Activated CD8-positive, alpha-beta T cell treated with anti-CD3 and anti-CD28 coated beads for 36 hours (primary cell): ENCODE results near the gene SLC4A2. TPM values are rescaled to one million over a fixed set of nuclear protein-coding genes. Genes with fewer than 3 reads are reported as not detected.

Source experiments
- ATAC-seq: fragments of 200-7000 bp; cut with Tn5 transposase; one replicate; pipeline ENCODE4 v1.10.0; 2021; ENCODE audit warnings: mild to moderate bottlenecking, moderate library complexity
- CTCF ChIA-PET: fragments of 350-600 bp; sonication (Branson Sonifier 250); formaldehyde crosslinking; loops from one replicate; lab custom pipeline; 2021; ENCODE audit warnings: antibody characterized with exemption; lab: Charles Lee
- POLR2A ChIA-PET: fragments of 350-600 bp; sonication (Branson Sonifier 250); formaldehyde crosslinking; loops from one replicate; lab custom pipeline; 2021; ENCODE audit warnings: antibody characterized with exemption; lab: Charles Lee
- DNase-seq: peaks from one replicate; pipeline ENCODE4 v3.0.0-alpha.2; 2020
- H3K27ac Mint-ChIP-seq: one replicate; pipeline ENCODE4 v1.8.0; 2021; ENCODE audit warnings: mild to moderate bottlenecking, mixed read lengths
- H3K27me3 Mint-ChIP-seq: one replicate; pipeline ENCODE4 v1.8.0; 2021; ENCODE audit warnings: mixed read lengths
- H3K36me3 Mint-ChIP-seq: one replicate; pipeline ENCODE4 v1.8.0; 2021; ENCODE audit warnings: low read depth, mixed read lengths
- H3K4me1 Mint-ChIP-seq: one replicate; pipeline ENCODE4 v1.8.0; 2021; ENCODE audit warnings: low read depth, mixed read lengths
- H3K4me3 Mint-ChIP-seq: one replicate; pipeline ENCODE4 v1.8.0; 2021; ENCODE audit warnings: mild to moderate bottlenecking, moderate library complexity, mixed read lengths
- H3K9me3 Mint-ChIP-seq: one replicate; pipeline ENCODE4 v1.8.0; 2021; ENCODE audit warnings: mixed read lengths
- intact Hi-C: fragments of 100-400 bp; cut with micrococcal nuclease; formaldehyde crosslinking; loops from one replicate; pipeline ENCODE4 v1.10.0; 2022
- total RNA-seq, 2 experiments: library from RNA; stranded (reverse); gene quantifications; one replicate each; pipeline ENCODE4 v1.2.3, GENCODE V29; 2021
- TF ChIP-seq, protein P1 (sequence below): fragments of 200-600 bp; IDR thresholded peaks from one replicate; pipeline ENCODE4 v1.8.0; 2022; ENCODE audit warnings: antibody characterized with exemption, mild to moderate bottlenecking

The SLC4A2 gene
- total RNA-seq, 2 experiments from 2014 or later: 42.7 to 46.1 TPM

DNA sequence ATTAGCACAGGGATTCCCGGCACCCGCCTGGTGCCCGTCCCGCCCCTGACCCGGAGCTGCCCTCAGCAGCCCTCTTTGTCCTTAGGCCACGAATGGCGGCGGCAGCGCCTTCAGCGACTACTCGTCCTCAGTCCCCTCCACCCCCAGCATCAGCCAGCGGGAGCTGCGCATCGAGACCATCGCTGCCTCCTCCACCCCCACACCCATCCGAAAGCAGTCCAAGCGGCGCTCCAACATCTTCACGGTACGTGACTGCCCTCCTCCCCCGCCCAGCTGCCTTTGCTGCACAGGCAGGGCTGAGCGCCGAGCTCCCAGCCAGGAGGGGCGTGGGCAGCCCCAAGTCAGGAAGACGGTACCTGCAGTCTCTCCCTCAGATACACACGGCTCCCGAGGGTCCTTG, 60.5 kb downstream of the SLC4A2 start:
- ChIA-PET POLR2A (interaction anchor here (1.0 kb wide), 1 partner anchor 48 kb away, joined by 3 read pairs; no protein-coding TSS in a partner anchor), CTCF (interaction anchor here (1.1 to 1.5 kb wide), 3 partner anchors 9 to 242 kb away, joined by 3 read pairs; no protein-coding TSS in a partner anchor)
- Mint-ChIP-seq H3K4me1 (peaks cover 11% of the 10 kb centered on the region), H3K27ac (no peak overlapping the region), H3K9me3 (no peaks in the 10 kb centered on the region), H3K4me3 (no peak overlapping the region), H3K27me3 (peaks cover 4% of the 10 kb centered on the region), H3K36me3 (peaks cover 5% of the 10 kb centered on the region)
- ATAC-seq (no peak), DNase-seq (no peak)
- TF ChIP-seq, protein P1, sequence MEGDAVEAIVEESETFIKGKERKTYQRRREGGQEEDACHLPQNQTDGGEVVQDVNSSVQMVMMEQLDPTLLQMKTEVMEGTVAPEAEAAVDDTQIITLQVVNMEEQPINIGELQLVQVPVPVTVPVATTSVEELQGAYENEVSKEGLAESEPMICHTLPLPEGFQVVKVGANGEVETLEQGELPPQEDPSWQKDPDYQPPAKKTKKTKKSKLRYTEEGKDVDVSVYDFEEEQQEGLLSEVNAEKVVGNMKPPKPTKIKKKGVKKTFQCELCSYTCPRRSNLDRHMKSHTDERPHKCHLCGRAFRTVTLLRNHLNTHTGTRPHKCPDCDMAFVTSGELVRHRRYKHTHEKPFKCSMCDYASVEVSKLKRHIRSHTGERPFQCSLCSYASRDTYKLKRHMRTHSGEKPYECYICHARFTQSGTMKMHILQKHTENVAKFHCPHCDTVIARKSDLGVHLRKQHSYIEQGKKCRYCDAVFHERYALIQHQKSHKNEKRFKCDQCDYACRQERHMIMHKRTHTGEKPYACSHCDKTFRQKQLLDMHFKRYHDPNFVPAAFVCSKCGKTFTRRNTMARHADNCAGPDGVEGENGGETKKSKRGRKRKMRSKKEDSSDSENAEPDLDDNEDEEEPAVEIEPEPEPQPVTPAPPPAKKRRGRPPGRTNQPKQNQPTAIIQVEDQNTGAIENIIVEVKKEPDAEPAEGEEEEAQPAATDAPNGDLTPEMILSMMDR: no peak
- intact Hi-C loops: loop anchor here (10.0 kb wide), 1 partner anchor 185 kb away; no protein-coding TSS in a partner anchor

DNA sequence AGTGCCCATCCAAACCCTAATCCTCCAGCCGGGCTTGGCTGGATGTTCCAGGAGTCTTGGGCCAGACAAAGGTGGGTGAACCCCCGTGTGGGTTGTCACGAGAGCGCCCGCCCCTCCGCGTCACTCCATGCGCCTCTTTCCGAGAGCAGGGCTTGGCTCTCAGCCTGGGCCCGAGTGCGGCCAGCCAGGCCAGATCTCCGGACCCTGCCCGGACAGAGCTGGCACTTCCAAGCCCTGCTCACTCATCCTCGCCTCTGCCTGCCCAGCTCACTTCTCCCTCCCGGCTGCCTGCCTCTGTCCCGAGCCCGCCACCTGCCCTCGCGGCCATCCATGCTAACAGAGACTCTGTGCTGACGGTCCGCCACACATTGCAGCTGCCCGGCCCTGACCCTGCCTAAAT, 61.5 kb downstream of the SLC4A2 start:
- no peak for DNase-seq
- ATAC-seq: no peak
- POLR2A ChIA-PET: no interaction called here
- no peak overlapping the region for H3K4me3 Mint-ChIP-seq
- H3K27ac Mint-ChIP-seq: no peak overlapping the region
- peaks cover under 1% of the 10 kb centered on the region for H3K27me3 Mint-ChIP-seq
- peaks cover 5% of the 10 kb centered on the region for H3K36me3 Mint-ChIP-seq
- H3K4me1 Mint-ChIP-seq: peaks cover 8% of the 10 kb centered on the region
- H3K9me3 Mint-ChIP-seq: no peaks in the 10 kb centered on the region
- TF ChIP-seq, protein P1: no peak
- CTCF ChIA-PET: interaction anchor here (0.7 to 1.5 kb wide), 3 partner anchors 10 to 126 kb away, joined by 3 read pairs; no protein-coding TSS in a partner anchor
- intact Hi-C loops: no loop called here

DNA sequence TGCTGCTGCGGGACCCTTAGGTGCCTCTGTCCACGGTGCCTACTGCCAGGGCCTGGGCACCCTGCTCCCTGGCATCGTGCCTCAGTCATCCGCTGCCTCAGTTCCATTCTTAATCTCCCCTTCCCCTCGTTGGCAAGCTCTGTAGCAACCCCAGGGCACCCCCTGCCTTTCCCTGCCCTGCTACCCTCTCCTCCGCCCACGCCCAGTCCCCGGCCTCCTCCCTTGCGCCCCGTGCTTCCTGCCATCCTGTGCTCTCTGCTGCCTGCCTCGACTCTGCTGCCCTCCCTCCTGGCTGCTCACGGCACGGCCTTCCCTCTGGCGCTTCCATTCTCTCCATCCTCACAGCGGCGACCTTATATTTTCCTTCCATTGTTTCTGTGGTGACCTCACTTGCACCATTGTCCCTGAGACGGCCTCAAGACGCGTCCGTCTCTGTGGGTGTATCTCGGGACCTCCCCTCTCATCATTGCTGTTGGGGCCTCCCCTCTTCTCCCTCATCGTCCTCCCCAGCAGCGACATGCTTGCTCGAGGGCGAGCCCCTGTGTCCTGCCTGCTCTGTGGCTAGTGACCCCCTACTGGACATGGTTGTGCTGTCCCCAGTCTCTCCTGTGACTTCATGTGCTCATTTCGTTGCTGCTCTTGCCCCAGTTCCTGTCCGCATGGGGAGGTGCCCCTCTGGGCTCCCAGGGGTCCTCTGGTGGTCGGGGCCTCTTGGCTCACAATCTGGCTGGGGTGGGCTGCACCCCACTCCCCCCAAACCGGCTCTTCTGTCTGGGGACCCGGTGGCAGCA, 62.2 kb downstream of the SLC4A2 start:
- intact Hi-C loops: no loop called here
- CTCF ChIA-PET: interaction anchor here (0.9 to 1.5 kb wide), 2 partner anchors 11 to 126 kb away, joined by 3 read pairs; no protein-coding TSS in a partner anchor

DNA sequence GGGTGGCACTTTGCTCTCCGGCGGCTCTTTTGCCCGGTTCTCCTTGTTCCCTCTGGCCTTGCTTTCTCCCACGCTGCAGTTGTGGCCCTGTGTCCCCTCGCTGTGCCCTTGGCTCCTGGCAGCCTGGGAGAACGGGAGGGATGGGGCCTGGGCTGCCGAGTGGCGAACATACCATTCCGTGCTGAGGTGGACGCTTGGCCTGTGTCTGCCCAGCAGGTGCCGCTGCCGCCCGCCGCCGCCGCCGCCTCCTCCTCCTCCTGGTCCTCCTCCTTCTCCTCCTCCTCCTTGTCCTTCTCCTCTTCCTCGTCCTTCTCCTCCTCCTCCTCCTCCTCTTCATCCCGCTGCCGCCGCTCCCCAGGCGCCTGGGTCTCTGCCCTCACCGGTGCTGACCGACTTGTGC, 62.9 kb downstream of the SLC4A2 start:
- ChIA-PET POLR2A (no interaction called here), CTCF (no interaction called here)
- TF ChIP-seq, protein P1: no peak
- ATAC-seq (no peak), DNase-seq (no peak)
- Mint-ChIP-seq H3K4me3 (no peak overlapping the region), H3K9me3 (no peaks in the 10 kb centered on the region), H3K27me3 (no peaks in the 10 kb centered on the region), H3K36me3 (peaks cover 5% of the 10 kb centered on the region), H3K27ac (no peak overlapping the region), H3K4me1 (peaks cover 2% of the 10 kb centered on the region)
- intact Hi-C loops: no loop called here

More for the DNA sequence above, 62.2 kb downstream of the SLC4A2 start:
- no peaks in the 10 kb centered on the region for H3K27me3 Mint-ChIP-seq
- TF ChIP-seq, protein P1: no peak
- no peak for DNase-seq
- H3K4me3 Mint-ChIP-seq: no peak overlapping the region
- ATAC-seq: no peak
- POLR2A ChIA-PET: no interaction called here
- H3K27ac Mint-ChIP-seq: no peak overlapping the region
- H3K9me3 Mint-ChIP-seq: no peaks in the 10 kb centered on the region
- H3K4me1 Mint-ChIP-seq: peaks cover 7% of the 10 kb centered on the region
- H3K36me3 Mint-ChIP-seq: peaks cover 5% of the 10 kb centered on the region

DNA sequence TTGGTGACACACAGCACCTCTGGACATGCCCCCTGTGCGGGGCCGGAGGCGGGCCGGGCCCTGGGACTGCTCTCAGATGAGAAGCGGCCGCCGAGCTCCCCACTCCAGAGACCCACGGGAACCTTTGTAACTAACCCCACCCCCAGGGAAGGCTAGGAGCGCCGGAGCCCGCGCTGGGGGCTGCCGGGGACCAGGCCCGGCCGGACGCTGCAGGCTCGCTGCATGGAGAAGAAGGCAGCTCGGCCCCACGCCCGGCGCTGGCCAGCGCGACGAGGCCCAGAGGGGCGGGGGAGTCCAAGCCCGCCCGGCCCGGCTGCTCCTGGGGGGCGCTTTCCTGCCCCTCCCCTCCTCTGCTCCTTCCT, 63.4 kb downstream of the SLC4A2 start:
- TF ChIP-seq, protein P1: no peak
- ChIA-PET POLR2A (no interaction called here), CTCF (no interaction called here)
- no peak for DNase-seq
- Mint-ChIP-seq H3K27me3 (no peaks in the 10 kb centered on the region), H3K36me3 (peaks cover 5% of the 10 kb centered on the region), H3K27ac (no peak overlapping the region), H3K4me1 (no peaks in the 10 kb centered on the region), H3K9me3 (no peaks in the 10 kb centered on the region), H3K4me3 (no peak overlapping the region)
- intact Hi-C loops: no loop called here
- no peak for ATAC-seq
